GM18520 (cell line): Measurements from ENCODE around the gene TNNC1.

Source experiments
- ATAC-seq: cut with Tn5 transposase; IDR thresholded peaks from one replicate; pipeline ENCODE4 v1.9.1; 2021; ENCODE audit not compliant: unreplicated experiment

Gene TNNC1

GRCh38 chr3:52443791-52444687 is 9.8 kb downstream of the TNNC1 start:
- ATAC-seq, result no peak

GRCh38 chr3:52443268-52443610 is 10.6 kb downstream of the TNNC1 start:
- no peak for ATAC-seq

GRCh38 chr3:52442409-52443267 is 11.2 kb downstream of the TNNC1 start:
- ATAC-seq, result no peak

- no peak for ATAC-seq
Measured at GRCh38 chr3:52441772-52442332, 12.0 kb downstream of the TNNC1 start.

GRCh38 chr3:52441091-52441771 is 12.6 kb downstream of the TNNC1 start:
- no peak for ATAC-seq

- no peak for ATAC-seq
Measured at GRCh38 chr3:52440671-52441070, 13.2 kb downstream of the TNNC1 start.

GRCh38 chr3:52440249-52440551 is 13.6 kb downstream of the TNNC1 start:
- ATAC-seq, result no peak

- ATAC-seq, result no peak
Measured at GRCh38 chr3:52439426-52440248, 14.2 kb downstream of the TNNC1 start.

- ATAC-seq, result no peak
Measured at GRCh38 chr3:52438579-52439425, 15.0 kb downstream of the TNNC1 start.

GRCh38 chr3:52438104-52438376 is 15.8 kb downstream of the TNNC1 start:
- no peak for ATAC-seq

- ATAC-seq, result no peak
Measured at GRCh38 chr3:52437326-52438103, 16.3 kb downstream of the TNNC1 start.

- ATAC-seq, result no peak
Measured at GRCh38 chr3:52436500-52437149, 17.2 kb downstream of the TNNC1 start.

- ATAC-seq, result no peak
Measured at GRCh38 chr3:52435246-52436101, 18.4 kb downstream of the TNNC1 start.

- no peak for ATAC-seq
Measured at GRCh38 chr3:52434491-52435115, 19.2 kb downstream of the TNNC1 start.

GRCh38 chr3:52433996-52434479 is 19.8 kb downstream of the TNNC1 start:
- no peak for ATAC-seq

GRCh38 chr3:52433328-52433995 is 20.4 kb downstream of the TNNC1 start:
- no peak for ATAC-seq
